HepG2 (cell line): ENCODE results near the gene SLC15A1. TPM values are rescaled to one million over a fixed set of nuclear protein-coding genes. Genes with fewer than 3 reads are reported as not detected.

ENCODE experiments used
- ATAC-seq: fragments of 200-7000 bp; cut with Tn5 transposase; 3 replicates; pipeline ENCODE4 v1.9.1; 2020; ENCODE audit warnings: mild to moderate bottlenecking, moderate library complexity
- BruUV-seq: library from RNA; stranded (reverse); fragments of 400-500 nt; replicated peaks from 2 replicates; lab custom pipeline; 2021; lab: Mats Ljungman, UMichigan
- CTCF ChIA-PET: fragments of 300-600 bp; formaldehyde crosslinking; extraction: SDS; loops from one replicate; lab custom pipeline; 2021; ENCODE audit warnings: low total read pairs, inconsistent platforms, low intra/inter-chr PET ratio; lab: Yijun Ruan, JAX
- POLR2A ChIA-PET: fragments of 350-600 bp; sonication (Branson Sonifier 250); formaldehyde crosslinking; loops from one replicate; lab custom pipeline; 2020; ENCODE audit warnings: antibody characterized with exemption, inconsistent platforms; lab: Yijun Ruan, JAX
- DNase-seq: peaks from one replicate; pipeline ENCODE4 v3.0.0-alpha.2; 2015; ENCODE audit warnings: low spot score
- FAIRE-seq: peaks from 3 replicates; lab custom pipeline; 2011; peaks lifted over from hg19 to GRCh38; lab: Jason Lieb, UNC
- H2AFZ ChIP-seq: one replicate; pipeline ENCODE4 v1.6.1; 2011; ENCODE audit warnings: low read length, inconsistent platforms
- H3K27ac ChIP-seq: fragments of 300-600 bp; 3 replicates; pipeline ENCODE4 v1.8.0; 2011; ENCODE audit warnings: mixed run types, mild to moderate bottlenecking, mixed read lengths, low read length, inconsistent platforms; ENCODE audit not compliant: insufficient read depth; ENCODE audit errors: extremely low read length
- H3K27me3 ChIP-seq, 2 experiments: fragments of 200-600 bp in 1 of 2; 2 replicates in 1 of 2; 3 replicates in 1 of 2; pipeline versions ENCODE4 v1.6.0 to v1.8.0; 2011; ENCODE audit warnings: low read length in 2 of 2, mild to moderate bottlenecking in 2 of 2, moderate library complexity in 2 of 2, inconsistent platforms in 1 of 2; ENCODE audit not compliant: insufficient read depth in 2 of 2, control insufficient read depth in 1 of 2
- H3K36me3 ChIP-seq, 2 experiments: fragments of 200-600 bp in 1 of 2; replicated peaks in 1 of 2; 2 replicates in 1 of 2; 3 replicates in 1 of 2; pipeline versions ENCODE4 v1.5.1 to v1.8.0; 2011; ENCODE audit warnings: low read length in 2 of 2, inconsistent platforms in 1 of 2; ENCODE audit not compliant: insufficient read depth in 2 of 2, control insufficient read depth in 1 of 2
- H3K4me1 ChIP-seq: 2 replicates; pipeline ENCODE4 v1.5.1; 2012; ENCODE audit warnings: low read length, inconsistent platforms; ENCODE audit not compliant: insufficient read depth
- H3K4me2 ChIP-seq: 2 replicates; pipeline ENCODE4 v1.6.0; 2011; ENCODE audit warnings: low read depth, low read length, inconsistent platforms
- H3K4me3 ChIP-seq, 3 experiments: fragments of 200-600 bp in 1 of 3; sonication (generic), shearing (Covaris generic) in 1 of 3; replicated peaks in 1 of 3; 2 replicates each; pipeline ENCODE4 v1.5.1; 2011 to 2016; ENCODE audit warnings: low read length in 3 of 3, inconsistent platforms in 2 of 3, low read depth in 2 of 3, mild to moderate bottlenecking in 2 of 3, control low read depth in 1 of 3, mixed read lengths in 1 of 3; ENCODE audit not compliant: insufficient read depth in 1 of 3
- H3K79me2 ChIP-seq: one replicate; pipeline ENCODE4 v1.6.1; 2011; ENCODE audit warnings: low read length, inconsistent platforms; ENCODE audit not compliant: insufficient read depth
- H3K9ac ChIP-seq: 2 replicates; pipeline ENCODE4 v1.6.0; 2011; ENCODE audit warnings: mild to moderate bottlenecking, low read depth, low read length, inconsistent platforms; ENCODE audit not compliant: insufficient read depth
- H3K9me3 ChIP-seq: 2 replicates; pipeline ENCODE4 v1.5.1; 2012; ENCODE audit warnings: mild to moderate bottlenecking, low read length
- H4K20me1 ChIP-seq: 2 replicates; pipeline ENCODE4 v1.6.0; 2011; ENCODE audit warnings: inconsistent platforms, mild to moderate bottlenecking, low read length, moderate library complexity; ENCODE audit not compliant: insufficient read depth
- AGO2 ChIP-seq: fragments of 200-400 bp; formaldehyde crosslinking; optimal IDR thresholded peaks from 2 replicates; pipeline ENCODE3; 2017; ENCODE audit warnings: mild to moderate bottlenecking, low read depth, low read length, moderate library complexity
- ATAD3A ChIP-seq: sonication (generic); formaldehyde crosslinking; IDR thresholded peaks from 2 replicates; pipeline ENCODE4 v1.4.0; 2020; ENCODE audit warnings: missing genetic modification reagents
- ESRRA ChIP-seq: sonication (generic); formaldehyde crosslinking; IDR thresholded peaks from 2 replicates; pipeline ENCODE4 v1.5.1; 2020; ENCODE audit warnings: mild to moderate bottlenecking, low read depth, missing genetic modification reagents
- GFI1 ChIP-seq: sonication (generic); formaldehyde crosslinking; IDR thresholded peaks from 2 replicates; pipeline ENCODE4 v1.5.0; 2020; ENCODE audit warnings: missing genetic modification reagents, mild to moderate bottlenecking, borderline replicate concordance
- HIVEP1 ChIP-seq: sonication (generic); formaldehyde crosslinking; IDR thresholded peaks from 2 replicates; pipeline ENCODE4 v1.4.0; 2020; ENCODE audit warnings: mild to moderate bottlenecking, missing genetic modification reagents
- MTF1 ChIP-seq: sonication (generic); formaldehyde crosslinking; IDR thresholded peaks from 2 replicates; pipeline ENCODE4 v1.5.0; 2020; ENCODE audit warnings: missing genetic modification reagents
- NFYC ChIP-seq: IDR thresholded peaks from 2 replicates; pipeline ENCODE4 v1.6.1; 2016; ENCODE audit warnings: missing genetic modification reagents, missing compliant biosample characterization
- NKX3-1 ChIP-seq: sonication (generic); formaldehyde crosslinking; IDR thresholded peaks from 2 replicates; pipeline ENCODE4 v1.5.0; 2020; ENCODE audit warnings: missing genetic modification reagents
- SETDB1 ChIP-seq: sonication (generic); formaldehyde crosslinking; IDR thresholded peaks from 2 replicates; pipeline ENCODE4 v1.5.1; 2020; ENCODE audit warnings: missing genetic modification reagents, mild to moderate bottlenecking, borderline replicate concordance
- SMYD3 ChIP-seq: sonication (generic); formaldehyde crosslinking; IDR thresholded peaks from 2 replicates; pipeline ENCODE4 v1.8.1; 2023; ENCODE audit warnings: mild to moderate bottlenecking, missing genetic modification reagents
- SOX6 ChIP-seq, 2 experiments: fragments of 450-650 bp in 1 of 2; sonication (generic) in 1 of 2; formaldehyde crosslinking in 1 of 2; IDR thresholded peaks; 2 replicates each; pipeline versions ENCODE4 v1.4.0 to v1.6.1; 2017 to 2020; ENCODE audit warnings: antibody characterized with exemption in 1 of 2, mild to moderate bottlenecking in 1 of 2, missing genetic modification reagents in 1 of 2
- TRIM24 ChIP-seq: sonication (generic); formaldehyde crosslinking; IDR thresholded peaks from 2 replicates; pipeline ENCODE4 v1.8.0; 2022; ENCODE audit warnings: mild to moderate bottlenecking, missing genetic modification reagents
- ZNF292 ChIP-seq: sonication (generic); formaldehyde crosslinking; IDR thresholded peaks from 2 replicates; pipeline ENCODE4 v1.8.1; 2022; ENCODE audit warnings: mild to moderate bottlenecking, low read depth, missing genetic modification reagents, borderline replicate concordance
- ZNF343 ChIP-seq: sonication (generic); formaldehyde crosslinking; IDR thresholded peaks from 2 replicates; pipeline ENCODE4 v1.4.0; 2020; ENCODE audit warnings: mild to moderate bottlenecking, missing genetic modification reagents
- ZNF761 ChIP-seq: sonication (generic); formaldehyde crosslinking; conservative IDR thresholded peaks from 2 replicates; pipeline ENCODE4 v1.4.0; 2020; ENCODE audit warnings: mild to moderate bottlenecking, missing genetic modification reagents
- ZNF883 ChIP-seq: sonication (generic); formaldehyde crosslinking; IDR thresholded peaks from 2 replicates; pipeline ENCODE4 v1.5.1; 2020; ENCODE audit warnings: mild to moderate bottlenecking, missing genetic modification reagents; ENCODE audit errors: not compliant biosample characterization
- WGBS: methylation state at CpG from one replicate; pipeline ENCODE4 v1.1.6; 2017; ENCODE audit warnings: low lambda C conversion rate; 5-methylcytosine and 5-hydroxymethylcytosine counted together
- in situ Hi-C: cut with HindIII; loops from 2 replicates; pipeline ENCODE4 v1.10.0; 2017; ENCODE audit warnings: low pct_unique_long_range_greater_than_20kb; ENCODE audit not compliant: extremely low pct_ligation_motif_present
- intact Hi-C: fragments of 100-400 bp; cut with micrococcal nuclease; formaldehyde crosslinking; loops from one replicate; pipeline ENCODE4 v1.10.0; 2022; ENCODE audit not compliant: unreplicated experiment
- polyA plus RNA-seq, 8 experiments: library from polyadenylated mRNA; depleted of rRNA in 3 of 8; stranded (reverse) in 7 of 8; unstranded in 1 of 8; fragments of >200 nt; fragmentation: Illumina TruSeq in 4 of 8; extraction: Trizol in 4 of 8; gene quantifications; 2 replicates each; pipeline versions ENCODE4 v1.2.1 to v1.2.3, GENCODE V29; 2011 to 2016; ENCODE audit warnings: low read depth in 4 of 8, missing spikeins in 1 of 8, mixed read lengths in 1 of 8; ENCODE audit not compliant: insufficient read depth in 1 of 8
- total RNA-seq, 5 experiments: library from RNA; depleted of rRNA; stranded (reverse); fragments of >200 nt; fragmentation: Illumina TruSeq; extraction: Trizol; gene quantifications; 2 replicates each; pipeline ENCODE4 v1.2.3, GENCODE V29; 2016; ENCODE audit warnings: low read depth in 1 of 5
- TF ChIP-seq, protein P1 (sequence below): IDR thresholded peaks from 2 replicates; pipeline ENCODE4 v1.6.1; 2012; ENCODE audit warnings: low read length, improper control_type of control experiment
- TF ChIP-seq, protein P2 (sequence below): sonication (generic); formaldehyde crosslinking; IDR thresholded peaks from 2 replicates; pipeline ENCODE4 v1.5.1; 2020; ENCODE audit warnings: missing genetic modification reagents, mild to moderate bottlenecking, borderline replicate concordance
- TF ChIP-seq, protein P3 (sequence below): sonication (generic); formaldehyde crosslinking; IDR thresholded peaks from 2 replicates; pipeline ENCODE4 v1.9.0; 2021; ENCODE audit warnings: missing genetic modification reagents, mild to moderate bottlenecking, borderline replicate concordance

Gene SLC15A1
- total and polyA plus RNA-seq, 2 of the 13 experiments (the other 11 are each of a cell fraction or from before 2014, with no cell fraction given): 0.17 to 0.20 TPM

DNA sequence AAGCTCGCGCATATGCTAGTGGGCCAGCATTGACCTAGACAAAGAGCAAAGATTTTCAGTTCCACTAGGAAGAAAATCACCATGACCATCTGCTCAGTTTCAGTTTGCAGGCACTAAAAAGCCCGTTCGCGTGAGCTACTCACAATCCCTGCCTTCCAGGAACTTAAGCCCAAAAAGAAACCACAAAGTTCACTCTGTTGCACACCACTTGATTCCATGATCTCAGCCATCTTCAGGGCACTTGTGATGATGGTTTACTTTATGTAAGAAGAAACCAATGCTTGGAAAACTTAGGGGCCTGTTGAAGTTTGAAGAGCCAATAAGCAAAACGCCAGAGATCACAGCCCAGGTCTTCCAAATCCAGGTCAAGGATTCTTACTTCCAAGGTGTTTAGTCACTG lies 45.0 kb upstream of the SLC15A1 start:
- no peak overlapping the region for H3K27ac ChIP-seq
- no peak overlapping the region for H3K4me2 ChIP-seq
- DNase-seq: no peak
- H3K36me3 ChIP-seq: no peaks in the 10 kb centered on the region
- H2AFZ ChIP-seq: no peak overlapping the region
- H3K27me3 ChIP-seq: no peaks in the 10 kb centered on the region
- no TSS peak for BruUV-seq
- H4K20me1 ChIP-seq: no peaks in the 10 kb centered on the region
- FAIRE-seq: no peak
- WGBS: 87% methylated on average over 6 of the region's 6 CpGs
- ATAC-seq: no peak
- POLR2A ChIA-PET: no interaction called here
- CTCF ChIA-PET: no interaction called here
- TF ChIP-seq MTF1 (CRISPR knock-in tag) (no peak), HIVEP1 (CRISPR knock-in tag) (no peak), ZNF761 (no peak), ZNF343 (CRISPR knock-in tag) (no peak), AGO2 (no peak), ESRRA (CRISPR knock-in tag) (no peak), SMYD3 (no peak), ATAD3A (no peak), GFI1 (CRISPR knock-in tag) (no peak), TRIM24 (no peak), NFYC (no peak), ZNF292 (no peak), SOX6 (IDR thresholded peaks at IDR 0.05) (no peak), SOX6 (CRISPR knock-in tag; IDR thresholded peaks at IDR 0.05) (no peak), SETDB1 (no peak), NKX3-1 (CRISPR knock-in tag) (no peak), ZNF883 (CRISPR knock-in tag) (no peak)
- TF ChIP-seq, protein P1, sequence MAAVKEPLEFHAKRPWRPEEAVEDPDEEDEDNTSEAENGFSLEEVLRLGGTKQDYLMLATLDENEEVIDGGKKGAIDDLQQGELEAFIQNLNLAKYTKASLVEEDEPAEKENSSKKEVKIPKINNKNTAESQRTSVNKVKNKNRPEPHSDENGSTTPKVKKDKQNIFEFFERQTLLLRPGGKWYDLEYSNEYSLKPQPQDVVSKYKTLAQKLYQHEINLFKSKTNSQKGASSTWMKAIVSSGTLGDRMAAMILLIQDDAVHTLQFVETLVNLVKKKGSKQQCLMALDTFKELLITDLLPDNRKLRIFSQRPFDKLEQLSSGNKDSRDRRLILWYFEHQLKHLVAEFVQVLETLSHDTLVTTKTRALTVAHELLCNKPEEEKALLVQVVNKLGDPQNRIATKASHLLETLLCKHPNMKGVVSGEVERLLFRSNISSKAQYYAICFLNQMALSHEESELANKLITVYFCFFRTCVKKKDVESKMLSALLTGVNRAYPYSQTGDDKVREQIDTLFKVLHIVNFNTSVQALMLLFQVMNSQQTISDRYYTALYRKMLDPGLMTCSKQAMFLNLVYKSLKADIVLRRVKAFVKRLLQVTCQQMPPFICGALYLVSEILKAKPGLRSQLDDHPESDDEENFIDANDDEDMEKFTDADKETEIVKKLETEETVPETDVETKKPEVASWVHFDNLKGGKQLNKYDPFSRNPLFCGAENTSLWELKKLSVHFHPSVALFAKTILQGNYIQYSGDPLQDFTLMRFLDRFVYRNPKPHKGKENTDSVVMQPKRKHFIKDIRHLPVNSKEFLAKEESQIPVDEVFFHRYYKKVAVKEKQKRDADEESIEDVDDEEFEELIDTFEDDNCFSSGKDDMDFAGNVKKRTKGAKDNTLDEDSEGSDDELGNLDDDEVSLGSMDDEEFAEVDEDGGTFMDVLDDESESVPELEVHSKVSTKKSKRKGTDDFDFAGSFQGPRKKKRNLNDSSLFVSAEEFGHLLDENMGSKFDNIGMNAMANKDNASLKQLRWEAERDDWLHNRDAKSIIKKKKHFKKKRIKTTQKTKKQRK: no peak
- TF ChIP-seq, protein P2, sequence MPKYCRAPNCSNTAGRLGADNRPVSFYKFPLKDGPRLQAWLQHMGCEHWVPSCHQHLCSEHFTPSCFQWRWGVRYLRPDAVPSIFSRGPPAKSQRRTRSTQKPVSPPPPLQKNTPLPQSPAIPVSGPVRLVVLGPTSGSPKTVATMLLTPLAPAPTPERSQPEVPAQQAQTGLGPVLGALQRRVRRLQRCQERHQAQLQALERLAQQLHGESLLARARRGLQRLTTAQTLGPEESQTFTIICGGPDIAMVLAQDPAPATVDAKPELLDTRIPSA (CRISPR knock-in tag): no peak
- TF ChIP-seq, protein P3, sequence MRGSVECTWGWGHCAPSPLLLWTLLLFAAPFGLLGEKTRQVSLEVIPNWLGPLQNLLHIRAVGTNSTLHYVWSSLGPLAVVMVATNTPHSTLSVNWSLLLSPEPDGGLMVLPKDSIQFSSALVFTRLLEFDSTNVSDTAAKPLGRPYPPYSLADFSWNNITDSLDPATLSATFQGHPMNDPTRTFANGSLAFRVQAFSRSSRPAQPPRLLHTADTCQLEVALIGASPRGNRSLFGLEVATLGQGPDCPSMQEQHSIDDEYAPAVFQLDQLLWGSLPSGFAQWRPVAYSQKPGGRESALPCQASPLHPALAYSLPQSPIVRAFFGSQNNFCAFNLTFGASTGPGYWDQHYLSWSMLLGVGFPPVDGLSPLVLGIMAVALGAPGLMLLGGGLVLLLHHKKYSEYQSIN: no peak
- TF ChIP-seq, all 625 proteins: peak for 0
- Histone ChIP-seq H3K4me3 (no peak overlapping the region), H3K79me2 (no peaks in the 10 kb centered on the region), H3K4me1 (peaks cover 12% of the 10 kb centered on the region), H3K9ac (no peak overlapping the region), H3K9me3 (no peaks in the 10 kb centered on the region)
- intact Hi-C loops: no loop called here
- in situ Hi-C loops: no loop called here
